DMS 273 (cell line): ENCODE results near the gene CTTNBP2NL.

Experiments
- DNase-seq: peaks from one replicate; lab custom pipeline; 2025; ENCODE audit not compliant: unreplicated experiment; lab: John Stamatoyannopoulos, UW

CTTNBP2NL gene

GRCh38 chr1:112395821-112396652, at the start of gene CTTNBP2NL:
TSS of gene CTTNBP2NL (plus strand) at chr1:112396214. CDS start at chr1:112416166, 19,952 bp downstream.
- peak; percentile 99 for DNase-seq

DNA sequence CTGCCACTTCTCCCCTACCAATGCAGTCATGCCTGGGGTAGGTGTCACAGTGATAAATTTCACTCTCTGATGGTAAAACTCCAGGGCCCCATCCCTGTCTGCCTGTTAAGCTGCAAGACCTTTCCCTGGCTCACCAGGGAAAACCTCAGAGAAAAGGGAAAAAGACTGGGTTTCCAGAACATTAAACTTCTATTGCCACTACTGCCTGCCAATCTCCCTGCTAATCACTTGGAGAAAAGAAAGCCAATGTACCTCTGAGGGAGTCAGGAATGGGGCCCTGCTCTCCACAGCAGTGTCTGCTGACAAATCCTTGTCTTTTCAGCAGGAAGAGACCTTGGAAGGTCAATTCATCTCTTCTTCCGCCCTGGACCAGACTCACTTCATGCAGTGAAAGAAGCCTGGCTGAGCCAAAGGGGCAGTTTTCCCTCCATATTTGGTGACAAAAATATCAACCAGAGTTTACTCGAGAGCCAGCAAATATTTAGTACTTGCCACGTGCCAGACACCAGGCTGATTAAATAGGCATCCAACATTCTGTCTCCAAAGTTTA, 49.1 kb upstream of the CTTNBP2NL start:
- DNase-seq: no peak

DNA sequence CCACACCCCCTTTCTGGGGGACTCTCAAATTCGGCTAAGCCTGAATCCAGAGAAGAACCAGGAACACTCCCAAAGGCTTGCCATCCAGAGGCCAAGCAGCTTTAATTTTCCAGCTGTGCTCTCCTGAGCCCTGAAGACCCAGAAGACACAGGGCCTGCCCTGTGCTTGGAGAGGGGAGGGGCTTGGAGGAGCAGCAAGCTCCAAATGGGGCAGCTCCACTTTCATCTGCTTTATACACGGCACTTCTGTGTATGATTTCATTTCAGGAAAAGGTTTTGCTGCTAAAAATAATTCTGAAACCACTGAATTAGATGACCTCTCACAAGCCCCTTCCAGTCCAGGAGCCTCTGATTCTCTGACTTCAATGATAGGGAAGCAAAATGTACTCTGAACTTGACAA, 39.2 kb upstream of the CTTNBP2NL start:
- peak; percentile 15 for DNase-seq

- DNase-seq: no peak
These were observed 38.5 kb upstream of the CTTNBP2NL start for GRCh38 chr1:112357467-112357866.

DNA sequence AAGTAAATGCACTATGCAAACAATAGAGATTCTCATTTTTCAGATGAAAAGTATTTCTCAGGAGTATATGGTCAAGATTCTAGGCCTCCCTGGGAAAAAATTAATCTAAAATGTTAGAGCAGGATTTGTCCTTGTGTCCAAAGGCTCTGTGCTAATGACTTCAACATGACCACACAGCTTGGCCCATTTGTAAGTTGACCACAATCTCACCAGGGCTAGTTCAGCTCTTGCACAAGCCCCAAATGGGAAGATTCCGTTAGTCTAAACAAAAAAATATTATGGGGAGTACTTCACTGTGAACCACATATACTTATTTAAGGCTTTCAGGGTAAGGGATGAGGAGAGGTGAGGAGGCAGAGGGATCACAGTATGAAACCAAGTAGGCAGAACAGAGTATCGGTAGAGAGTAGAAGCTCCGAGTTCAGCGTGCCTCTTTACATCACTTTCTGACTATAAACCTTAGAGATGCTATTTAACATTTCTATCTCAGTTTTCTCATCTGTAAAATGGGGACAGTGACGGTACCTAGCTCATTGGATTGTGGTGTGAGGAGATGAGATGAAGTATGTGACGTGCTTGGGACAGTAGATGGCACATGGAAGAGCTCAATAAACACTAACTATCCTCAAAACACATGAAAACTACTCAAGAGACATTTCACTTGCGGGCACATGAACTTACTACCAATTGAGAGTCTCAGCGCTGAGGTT, 37.8 kb upstream of the CTTNBP2NL start:
- no peak for DNase-seq

DNA sequence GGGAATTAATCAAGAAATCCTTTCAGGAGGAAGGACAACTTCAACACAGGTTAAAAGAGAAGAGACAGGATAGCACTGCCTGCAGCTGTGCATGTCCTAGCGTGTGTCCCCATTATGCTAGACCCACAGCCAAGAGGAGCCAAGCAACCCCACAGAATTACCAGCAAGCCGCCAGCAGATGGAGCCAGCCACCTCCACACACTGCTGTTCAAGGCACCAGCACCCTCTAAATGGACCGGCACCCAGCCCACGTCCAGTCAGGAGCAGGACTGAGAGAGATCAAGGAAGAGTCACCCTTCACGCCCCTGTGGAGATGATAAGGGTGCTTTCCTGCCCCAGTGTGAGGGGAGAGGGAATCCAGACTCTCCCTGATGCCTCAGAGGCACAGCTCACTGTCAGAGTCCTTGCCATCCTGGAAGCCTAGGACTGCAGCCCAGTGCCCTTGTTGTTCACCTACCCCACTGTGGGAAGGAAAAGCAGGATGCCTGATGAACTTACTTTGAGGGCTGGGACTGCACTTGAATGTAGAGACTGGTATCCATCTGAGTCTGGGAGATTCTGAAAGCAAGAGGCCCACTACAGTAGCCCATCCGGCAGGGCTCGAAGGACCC, 37.1 kb upstream of the CTTNBP2NL start:
- peak; percentile 60 for DNase-seq

- DNase-seq: no peak
These were observed 35.9 kb upstream of the CTTNBP2NL start for GRCh38 chr1:112359961-112360767.

- DNase-seq: no peak
These were observed 32.4 kb upstream of the CTTNBP2NL start for GRCh38 chr1:112363636-112364035.

GRCh38 chr1:112368198-112368597, 27.8 kb upstream of the CTTNBP2NL start:
- DNase-seq: no peak

GRCh38 chr1:112369392-112370285, 26.4 kb upstream of the CTTNBP2NL start:
- peak; percentile 92 for DNase-seq

DNA sequence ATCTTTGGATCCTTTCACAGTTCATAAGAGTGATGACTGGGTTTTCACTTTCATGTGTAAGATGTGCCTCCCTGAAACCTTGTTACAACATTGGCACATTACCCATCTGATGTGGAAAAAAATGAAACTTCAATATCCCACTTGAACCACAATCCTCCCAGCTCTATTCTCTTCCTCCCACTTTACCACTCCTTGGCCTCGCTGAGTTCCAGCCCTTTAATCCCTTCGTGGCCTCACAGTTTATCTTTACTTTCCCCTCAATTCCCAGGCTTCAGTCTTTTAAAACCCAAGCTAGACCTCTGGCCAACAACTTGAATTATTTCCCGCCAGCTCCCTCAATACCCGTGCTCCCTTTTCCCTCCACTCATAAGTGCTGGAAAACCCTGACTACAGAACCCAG, 25.0 kb upstream of the CTTNBP2NL start:
- DNase-seq: no peak

DNA sequence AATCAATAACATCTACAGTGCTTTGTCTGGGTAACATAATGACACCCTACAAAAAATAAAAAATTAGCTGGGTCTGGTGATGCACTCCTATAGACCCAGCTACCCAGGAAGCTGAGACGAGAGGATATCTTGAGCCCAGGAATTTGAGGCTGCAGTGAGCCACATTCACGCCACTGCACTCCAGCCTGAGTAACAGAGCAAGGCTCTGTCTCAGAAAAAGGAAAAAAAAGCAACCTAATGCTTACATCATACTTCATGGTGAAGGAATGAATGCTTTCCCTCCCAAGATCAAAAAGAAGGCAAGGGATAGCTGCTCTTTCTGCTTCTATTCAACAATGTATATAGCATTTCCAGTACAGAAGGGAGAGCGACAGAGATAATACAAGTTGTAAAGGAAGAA, 24.2 kb upstream of the CTTNBP2NL start:
- DNase-seq: no peak

DNA sequence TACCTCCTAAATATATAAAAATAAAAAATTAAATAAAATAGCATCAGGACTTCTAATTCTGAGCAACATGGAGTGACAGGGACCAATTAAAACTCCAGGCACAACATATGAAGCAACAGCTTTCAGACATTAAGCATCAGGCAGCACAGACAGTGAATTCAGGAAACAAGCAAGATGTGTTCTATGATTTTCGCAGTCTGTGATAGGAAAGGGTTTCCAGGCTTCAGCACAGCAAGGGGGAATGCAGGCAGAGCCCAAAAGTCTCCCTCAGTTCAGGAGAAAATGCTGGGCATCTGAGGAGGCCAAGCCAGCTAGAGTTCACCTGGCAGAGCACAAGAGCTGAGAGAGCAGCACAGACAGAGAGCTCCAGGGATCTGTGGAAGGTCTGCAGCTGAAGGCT, 22.2 kb upstream of the CTTNBP2NL start:
- DNase-seq: no peak

DNA sequence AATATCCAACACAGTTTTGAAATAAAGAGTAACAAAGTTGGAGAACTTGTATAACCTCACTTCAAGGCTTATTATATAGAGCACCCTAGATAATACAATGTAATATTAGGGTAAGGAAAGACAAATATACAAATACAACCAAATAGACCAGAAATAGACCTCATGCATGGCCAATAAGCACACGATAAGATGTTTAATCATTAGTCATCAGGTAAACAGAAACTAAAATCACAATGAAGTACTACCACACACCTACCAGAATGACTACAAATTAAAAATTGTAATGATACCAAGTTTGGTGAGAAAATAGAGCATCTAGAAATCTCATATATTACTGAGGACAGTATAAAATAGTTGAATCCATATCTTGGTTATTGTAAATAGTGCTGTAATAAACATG, 20.3 kb upstream of the CTTNBP2NL start:
- DNase-seq: no peak

- DNase-seq: no peak
These were observed 15.7 kb upstream of the CTTNBP2NL start for GRCh38 chr1:112380356-112380755.

- no peak for DNase-seq
These were observed 14.5 kb upstream of the CTTNBP2NL start for GRCh38 chr1:112381324-112382076.

DNA sequence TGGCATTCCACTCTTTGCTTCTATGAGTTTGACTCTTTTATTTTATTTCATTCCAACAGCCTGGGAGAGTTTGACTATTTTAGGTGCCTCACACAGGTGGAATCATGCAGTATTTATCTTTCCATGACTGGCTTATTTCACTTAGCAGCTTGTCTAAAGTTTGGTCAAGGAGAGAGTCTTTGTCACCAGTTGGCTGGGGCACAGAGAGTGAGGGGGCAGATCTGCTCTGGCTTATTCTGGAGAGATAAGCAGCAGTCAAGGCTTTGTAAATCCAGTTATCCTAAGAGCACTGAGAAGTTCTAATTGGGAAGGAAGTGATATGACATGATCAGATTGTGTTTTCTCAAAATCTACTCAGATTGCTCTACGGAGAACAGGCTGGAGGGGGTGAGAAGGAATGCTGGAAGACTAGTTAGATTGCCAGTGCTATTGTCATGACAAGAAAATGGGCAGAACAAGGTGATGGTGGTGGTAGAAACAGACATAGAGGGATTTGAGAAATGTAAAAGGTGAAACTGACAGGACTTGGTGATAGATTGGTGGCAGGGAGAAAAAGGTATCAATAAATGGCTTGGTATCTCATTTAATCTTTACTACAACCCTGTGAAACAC, 12.1 kb upstream of the CTTNBP2NL start:
- no peak for DNase-seq

- DNase-seq: no peak
These were observed 9.8 kb upstream of the CTTNBP2NL start for GRCh38 chr1:112386024-112386723.
